SK-N-SH (cell line): ENCODE measurements around the gene CES5A. TPM values are rescaled to one million over a fixed set of nuclear protein-coding genes. Genes with fewer than 3 reads are reported as not detected.
"Not testable (repeated sequence)": the region's sequence is repeated elsewhere in the genome, so short reads cannot be mapped to it uniquely, and the experiment has no call there.

Source experiments
- CTCF ChIA-PET: fragments of 300-600, 350-600 bp; formaldehyde crosslinking; extraction: SDS; loops from one replicate; lab custom pipeline; 2021; lab: Yijun Ruan, JAX
- POLR2A ChIA-PET: fragments of 350-600 bp; sonication (Branson Sonifier 250); formaldehyde crosslinking; extraction: SDS; loops from one replicate; lab custom pipeline; 2020; ENCODE audit warnings: antibody characterized with exemption, inconsistent platforms; lab: Yijun Ruan, JAX
- DNase-seq: peaks from one replicate; pipeline ENCODE4 v3.0.0; 2012
- H2AFZ ChIP-seq: fragments of 200-600 bp; sonication (generic); 2 replicates; pipeline ENCODE4 v1.8.1; 2016; ENCODE audit warnings: antibody characterized with exemption, mild to moderate bottlenecking, low read depth
- H3F3A ChIP-seq: fragments of 200-600 bp; sonication (generic); replicated peaks from 2 replicates; pipeline ENCODE3; 2016; ENCODE audit warnings: antibody characterized with exemption, mild to moderate bottlenecking; ENCODE audit not compliant: insufficient read depth
- H3K27ac ChIP-seq, 2 experiments: fragments of 200-500 bp in 1 of 2; fragments of 200-600 bp in 1 of 2; sonication (Bioruptor generic) in 1 of 2; sonication (generic), shearing (Covaris generic) in 1 of 2; 2 replicates each; pipeline versions ENCODE4 v1.5.1 to v1.6.1; 2014 to 2016; ENCODE audit warnings: low read depth in 2 of 2, inconsistent platforms in 1 of 2, low read length in 1 of 2, mild to moderate bottlenecking in 1 of 2, mixed read lengths in 1 of 2
- H3K27me3 ChIP-seq: fragments of 200-600 bp; sonication (generic), shearing (Covaris generic); 2 replicates; pipeline ENCODE4 v1.6.1; 2016; ENCODE audit warnings: mixed run types; ENCODE audit not compliant: insufficient read depth
- H3K36me3 ChIP-seq, 2 experiments: fragments of 200-500 bp in 1 of 2; fragments of 200-600 bp in 1 of 2; sonication (Bioruptor generic) in 1 of 2; sonication (generic) in 1 of 2; replicated peaks in 1 of 2; 2 replicates each; pipeline versions ENCODE3 to v1.5.1; 2014 to 2016; ENCODE audit warnings: low read length in 1 of 2, mild to moderate bottlenecking in 1 of 2; ENCODE audit not compliant: insufficient read depth in 2 of 2, control insufficient read depth in 1 of 2
- H3K4me1 ChIP-seq, 2 experiments: fragments of 200-500 bp in 1 of 2; fragments of 200-600 bp in 1 of 2; sonication (Bioruptor generic) in 1 of 2; sonication (generic), shearing (Covaris generic) in 1 of 2; 2 replicates each; pipeline versions ENCODE4 v1.5.1 to v1.6.1; 2014 to 2016; ENCODE audit warnings: low read depth in 1 of 2, low read length in 1 of 2, mixed run types in 1 of 2; ENCODE audit not compliant: insufficient read depth in 2 of 2, control insufficient read depth in 1 of 2
- H3K4me2 ChIP-seq: fragments of 200-600 bp; sonication (generic), shearing (Covaris generic); 2 replicates; pipeline ENCODE4 v1.6.1; 2017; ENCODE audit warnings: mixed run types
- H3K4me3 ChIP-seq, 2 experiments: fragments of 200-500 bp in 1 of 2; fragments of 200-600 bp in 1 of 2; sonication (Bioruptor generic) in 1 of 2; sonication (generic), shearing (Covaris generic) in 1 of 2; 2 replicates each; pipeline versions ENCODE4 v1.5.1 to v1.8.1; 2014 to 2016; ENCODE audit warnings: low read depth in 2 of 2, inconsistent platforms in 1 of 2, low read length in 1 of 2, mild to moderate bottlenecking in 1 of 2, mixed read lengths in 1 of 2, moderate library complexity in 1 of 2
- H3K79me2 ChIP-seq: fragments of 200-600 bp; sonication (generic); 2 replicates; pipeline ENCODE4 v1.8.1; 2017; ENCODE audit warnings: mild to moderate bottlenecking; ENCODE audit not compliant: insufficient read depth
- H3K9ac ChIP-seq: fragments of 200-600 bp; sonication (generic); 2 replicates; pipeline ENCODE4 v1.6.1; 2017; ENCODE audit warnings: mixed run types
- H3K9me2 ChIP-seq: fragments of 200-600 bp; sonication (generic); 2 replicates; pipeline ENCODE4 v1.6.1; 2017; ENCODE audit warnings: mixed run types
- H3K9me3 ChIP-seq: fragments of 200-600 bp; sonication (generic); 2 replicates; pipeline ENCODE4 v1.6.1; 2017; ENCODE audit warnings: mixed run types, mild to moderate bottlenecking, moderate library complexity
- H4K20me1 ChIP-seq: fragments of 200-600 bp; sonication (generic); 2 replicates; pipeline ENCODE4 v1.6.1; 2017; ENCODE audit warnings: mild to moderate bottlenecking, mixed run types; ENCODE audit not compliant: insufficient read depth
- WGBS: methylation state at CpG from one replicate; pipeline ENCODE4 v1.1.6; 2017; ENCODE audit warnings: low lambda C conversion rate; 5-methylcytosine and 5-hydroxymethylcytosine counted together
- polyA plus RNA-seq, 3 experiments: library from polyadenylated mRNA; depleted of rRNA; stranded (reverse); fragments of >200 nt; gene quantifications; 2 replicates each; pipeline ENCODE4 v1.2.3, GENCODE V29; 2012

Gene CES5A
- polyA plus RNA-seq, 1 of the 3 experiments (the other 2 are of a cell fraction) = not detected

DNA sequence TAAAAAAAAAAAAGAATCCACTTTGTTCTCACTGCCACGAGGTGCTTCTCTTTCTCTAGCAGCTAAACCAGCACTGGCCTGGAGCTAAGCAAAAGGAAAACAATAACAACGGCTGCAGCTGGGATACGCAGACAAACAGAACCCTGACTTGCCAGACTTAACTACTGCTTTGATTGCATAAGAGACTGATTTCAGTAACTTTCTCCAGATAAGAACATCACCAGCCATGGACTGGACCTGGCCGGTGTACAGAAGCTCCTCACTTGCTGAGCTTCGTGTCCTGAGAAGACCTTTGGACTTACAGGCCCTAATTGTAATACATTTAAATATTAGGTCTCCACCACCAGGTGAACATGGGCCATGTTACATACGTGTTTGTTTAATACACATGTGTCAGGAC is 70.1 kb downstream of the CES5A start:
- CTCF ChIA-PET, H3K4me1 ChIP-seq, H3K27me3 ChIP-seq, H3K9ac ChIP-seq, H3K79me2 ChIP-seq, H3K4me2 ChIP-seq, H3K9me2 ChIP-seq, H4K20me1 ChIP-seq, POLR2A ChIA-PET, H3K4me3 ChIP-seq, H3K36me3 ChIP-seq, H3K27ac ChIP-seq, H2AFZ ChIP-seq, H3F3A ChIP-seq, H3K9me3 ChIP-seq, DNase-seq: not testable (repeated sequence)
- no CpG with 5 or more reads among the region's 6 CpGs for WGBS

DNA sequence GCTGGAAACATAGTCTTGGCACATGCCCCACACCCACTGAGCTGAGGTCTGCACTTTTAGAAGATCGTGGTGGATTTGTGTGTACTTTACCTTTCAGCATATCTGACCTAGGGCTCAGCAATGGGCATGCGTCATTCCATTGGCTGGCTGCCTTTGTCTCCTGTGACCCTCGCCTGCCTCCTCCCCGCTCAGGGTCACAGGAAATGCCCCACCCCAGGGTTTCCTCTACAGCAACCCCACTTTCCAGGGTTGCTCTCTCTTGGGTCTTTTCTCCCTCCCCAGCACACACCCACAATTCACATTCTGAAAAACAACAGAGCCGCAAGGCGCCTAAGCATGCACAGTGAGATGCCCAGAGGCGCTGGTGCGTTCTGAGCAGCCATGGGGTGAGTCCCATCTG is 71.5 kb downstream of the CES5A start:
- H3K4me2 ChIP-seq, H3K36me3 ChIP-seq, H3K27me3 ChIP-seq, H3K4me3 ChIP-seq, H3K79me2 ChIP-seq, CTCF ChIA-PET, POLR2A ChIA-PET, H3K9me3 ChIP-seq, H3K9ac ChIP-seq, DNase-seq, H4K20me1 ChIP-seq, H2AFZ ChIP-seq, H3F3A ChIP-seq, H3K4me1 ChIP-seq, H3K27ac ChIP-seq, H3K9me2 ChIP-seq: not testable (repeated sequence)
- no CpG with 5 or more reads among the region's 8 CpGs for WGBS

Other genes with a start within 250 kb of the CES5A start
- gene SLC6A2, start 219.4 kb downstream of the CES5A start, polyA plus RNA-seq (2012; rRNA removed) = 3.3 and 12.7 TPM in 2 replicates
- not detected in 2 replicates for gene CES1, start 42.3 kb downstream of the CES5A start, polyA plus RNA-seq (2012; rRNA removed)